Suppressor macrophage treated with lipopolysaccharide for 1 hour (primary cell): ENCODE measurements around the gene PTEN.

Source experiments
- DNase-seq, 3 donors: peaks; one replicate each; pipeline ENCODE4 v3.0.0-alpha.2; 2020 to 2022

Gene PTEN

GRCh38 chr10:87987206-87987605 lies 123.8 kb downstream of the PTEN start:
- DNase-seq = no peak

- no peak for DNase-seq
Measured at GRCh38 chr10:87991946-87992345, 128.5 kb downstream of the PTEN start.

GRCh38 chr10:88004451-88004850 lies 141.0 kb downstream of the PTEN start:
- DNase-seq = no peak

- DNase-seq = no peak
Measured at GRCh38 chr10:88006261-88006660, 142.8 kb downstream of the PTEN start.

- DNase-seq = no peak
Measured at GRCh38 chr10:88008866-88009470, 145.5 kb downstream of the PTEN start.

- no peak for DNase-seq
Measured at GRCh38 chr10:88012641-88013040, 149.2 kb downstream of the PTEN start.

- DNase-seq = no peak
Measured at GRCh38 chr10:88017781-88018180, 154.4 kb downstream of the PTEN start.

- DNase-seq = no peak
Measured at GRCh38 chr10:88019753-88020152, 156.3 kb downstream of the PTEN start.
